22Rv1 (cell line): ENCODE data around the gene SLC1A3.

Experiments
- H3K27ac ChIP-seq: fragments of 450-650 bp; 2 replicates; pipeline ENCODE4 v1.5.1; 2017
- ZFX ChIP-seq: fragments of 450-650 bp; IDR thresholded peaks from 2 replicates; pipeline ENCODE4 v1.6.1; 2017; ENCODE audit warnings: antibody characterized with exemption, borderline replicate concordance
- TF ChIP-seq, protein P1 (sequence below): fragments of 450-650 bp; IDR thresholded peaks from 2 replicates; pipeline ENCODE4 v1.5.1; 2017; ENCODE audit warnings: mild to moderate bottlenecking

SLC1A3 gene

DNA sequence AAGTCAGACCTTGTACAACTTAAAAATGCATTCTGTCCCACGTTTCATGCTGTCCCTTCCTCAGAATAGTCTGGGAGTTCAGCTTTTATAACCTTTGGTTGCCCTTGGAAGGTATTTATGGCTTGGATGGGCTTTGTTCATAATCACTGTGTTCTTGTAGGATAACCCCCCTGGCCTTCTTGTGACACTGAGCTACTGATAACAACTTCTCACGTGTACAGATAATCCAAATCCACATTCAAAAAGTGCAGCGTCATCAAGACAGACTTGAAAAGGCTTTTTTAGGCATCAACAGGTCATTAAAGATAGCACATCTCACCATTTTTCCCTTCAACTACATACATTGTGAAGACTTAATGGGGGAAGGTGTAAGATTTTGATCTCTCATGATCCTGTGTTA, 42.0 kb downstream of the SLC1A3 start:
- no peak overlapping the region for H3K27ac ChIP-seq
- TF ChIP-seq ZFX = no peak
- TF ChIP-seq, protein P1, sequence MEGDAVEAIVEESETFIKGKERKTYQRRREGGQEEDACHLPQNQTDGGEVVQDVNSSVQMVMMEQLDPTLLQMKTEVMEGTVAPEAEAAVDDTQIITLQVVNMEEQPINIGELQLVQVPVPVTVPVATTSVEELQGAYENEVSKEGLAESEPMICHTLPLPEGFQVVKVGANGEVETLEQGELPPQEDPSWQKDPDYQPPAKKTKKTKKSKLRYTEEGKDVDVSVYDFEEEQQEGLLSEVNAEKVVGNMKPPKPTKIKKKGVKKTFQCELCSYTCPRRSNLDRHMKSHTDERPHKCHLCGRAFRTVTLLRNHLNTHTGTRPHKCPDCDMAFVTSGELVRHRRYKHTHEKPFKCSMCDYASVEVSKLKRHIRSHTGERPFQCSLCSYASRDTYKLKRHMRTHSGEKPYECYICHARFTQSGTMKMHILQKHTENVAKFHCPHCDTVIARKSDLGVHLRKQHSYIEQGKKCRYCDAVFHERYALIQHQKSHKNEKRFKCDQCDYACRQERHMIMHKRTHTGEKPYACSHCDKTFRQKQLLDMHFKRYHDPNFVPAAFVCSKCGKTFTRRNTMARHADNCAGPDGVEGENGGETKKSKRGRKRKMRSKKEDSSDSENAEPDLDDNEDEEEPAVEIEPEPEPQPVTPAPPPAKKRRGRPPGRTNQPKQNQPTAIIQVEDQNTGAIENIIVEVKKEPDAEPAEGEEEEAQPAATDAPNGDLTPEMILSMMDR = no peak

DNA sequence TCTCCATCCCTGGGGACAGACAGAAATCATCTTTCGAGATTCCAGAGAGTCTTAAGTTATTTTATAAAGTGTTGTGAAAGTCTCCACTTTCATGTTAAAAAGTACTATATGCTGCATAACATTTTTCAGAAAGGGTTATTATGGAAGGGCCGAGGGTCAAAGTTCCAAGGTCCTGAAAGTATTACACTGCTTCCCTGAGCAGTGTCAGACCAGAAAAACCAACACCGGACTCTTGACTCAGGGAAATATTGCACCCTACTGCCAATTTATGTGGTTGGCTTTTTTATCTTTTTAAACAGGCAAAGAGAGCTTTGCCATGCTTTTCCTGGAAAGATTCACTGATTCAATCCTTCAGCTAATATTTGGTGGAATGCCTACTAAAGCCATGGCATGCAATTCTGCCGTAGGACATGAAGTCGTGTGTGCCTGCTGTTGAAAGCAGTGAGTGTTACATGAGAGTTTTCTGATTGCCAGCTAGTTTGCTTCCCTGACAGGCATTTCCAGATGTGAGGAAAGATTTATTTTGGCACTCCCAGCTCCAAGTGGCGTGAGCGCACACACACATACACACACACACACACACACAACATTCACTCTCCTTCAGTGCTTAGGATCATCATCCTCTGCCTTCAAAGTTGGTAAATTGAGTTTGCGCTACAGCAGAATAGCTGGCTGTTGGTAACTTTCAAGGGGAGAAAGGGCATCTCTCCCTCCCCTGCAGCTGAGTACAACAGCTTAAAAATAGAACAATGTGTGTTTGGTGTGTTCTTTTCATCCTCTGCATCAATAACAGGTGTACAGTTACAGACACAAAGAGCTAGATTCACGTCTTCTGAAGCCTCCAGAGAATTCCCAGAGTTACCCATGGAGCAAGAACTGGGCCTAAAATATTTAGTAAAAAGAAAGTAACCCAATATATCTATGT, 45.6 kb downstream of the SLC1A3 start:
- no peak overlapping the region for H3K27ac ChIP-seq
- no peak for TF ChIP-seq ZFX
- TF ChIP-seq, protein P1 = no peak

DNA sequence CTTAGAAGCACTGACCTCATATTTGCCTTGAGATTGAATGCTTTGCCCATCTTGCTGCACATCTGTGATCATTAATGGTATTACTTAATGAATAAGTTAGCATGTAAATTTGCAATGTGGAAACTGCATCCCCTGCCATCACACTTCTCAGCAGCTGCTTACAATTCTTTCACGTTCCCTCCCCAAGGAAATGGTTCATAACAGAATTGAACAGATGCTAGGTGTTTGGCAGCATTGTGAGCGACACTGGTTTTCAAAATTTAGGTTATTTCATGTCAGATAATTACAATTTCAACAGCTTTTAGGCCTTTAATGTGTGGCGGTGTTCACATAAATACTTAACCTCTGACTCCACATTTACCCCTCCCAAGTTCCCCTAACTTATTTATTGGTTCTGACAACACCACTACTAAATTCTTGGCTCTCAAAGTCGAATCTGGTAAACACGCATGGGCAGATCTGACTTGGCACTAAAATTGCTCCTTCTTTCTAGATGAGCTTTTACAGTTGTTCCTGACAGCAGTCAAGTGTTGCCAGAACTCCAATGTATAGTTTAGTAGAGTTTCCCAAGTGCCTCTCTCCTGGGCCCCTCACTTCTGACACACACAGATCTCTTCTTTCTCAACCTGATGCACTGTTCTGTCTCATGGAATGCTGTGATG, 46.8 kb downstream of the SLC1A3 start:
- no peak overlapping the region for H3K27ac ChIP-seq

DNA sequence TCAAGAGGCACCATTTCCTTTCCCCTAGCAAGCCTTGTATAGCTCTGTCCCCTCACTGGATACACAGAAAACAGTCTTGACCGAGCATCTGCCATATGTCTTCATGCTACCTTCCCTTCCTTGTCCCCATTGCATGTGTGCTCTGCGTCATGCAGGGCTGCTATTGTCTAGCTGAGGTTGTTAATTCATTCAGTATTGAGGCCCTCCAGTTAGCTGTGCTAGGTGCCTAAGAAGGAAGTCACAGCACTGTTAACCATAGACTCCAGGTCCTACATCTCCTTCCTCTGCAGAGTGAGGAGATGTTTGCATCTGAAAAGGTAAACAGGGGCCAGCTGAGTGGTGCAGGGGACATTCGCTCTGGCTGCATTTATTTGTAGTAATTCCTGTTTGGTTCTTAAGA, 48.2 kb downstream of the SLC1A3 start:
- no peak for TF ChIP-seq ZFX
- TF ChIP-seq, protein P1 = no peak
- H3K27ac ChIP-seq = no peak overlapping the region

More for the DNA sequence above, 46.8 kb downstream of the SLC1A3 start:
- TF ChIP-seq ZFX = no peak
- TF ChIP-seq, protein P1 = no peak

DNA sequence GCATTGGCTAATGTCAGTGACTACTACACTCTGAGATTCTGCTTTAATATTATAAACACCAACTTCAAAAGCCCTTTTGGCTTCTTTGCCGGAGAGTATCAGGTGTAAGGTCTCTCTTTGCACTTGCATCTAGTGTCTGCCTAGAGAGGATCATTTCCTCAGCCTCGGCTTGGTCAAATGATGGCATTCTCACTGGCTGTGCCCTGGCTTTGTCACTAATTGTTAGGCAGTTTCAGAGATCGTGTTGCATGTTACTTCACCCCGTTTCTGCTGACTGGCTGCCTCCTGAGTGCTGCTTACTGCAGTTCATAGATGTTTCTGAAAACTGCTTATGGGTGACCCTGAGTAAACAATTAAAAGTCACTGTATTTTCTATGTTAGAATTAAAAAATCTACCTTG, 48.8 kb downstream of the SLC1A3 start:
- TF ChIP-seq ZFX = no peak
- no peak overlapping the region for H3K27ac ChIP-seq

DNA sequence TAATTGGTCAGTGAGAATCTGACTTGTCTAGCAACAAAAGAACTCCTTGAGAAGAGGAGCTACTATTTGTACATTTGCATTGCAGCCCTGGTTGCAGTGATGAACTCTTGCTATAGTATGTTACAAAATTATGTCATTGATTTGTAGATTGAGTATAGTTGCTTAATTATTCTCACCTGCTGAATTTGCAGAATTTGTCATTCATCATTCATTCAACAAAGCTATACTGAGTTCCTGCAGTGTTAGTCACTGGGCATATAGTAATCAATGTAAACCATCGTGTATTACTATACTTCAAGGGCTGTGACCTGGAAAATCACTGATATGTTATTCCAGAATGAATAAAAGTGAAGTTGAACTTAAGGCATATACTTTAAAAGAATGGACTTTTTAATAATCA, 50.1 kb downstream of the SLC1A3 start:
- TF ChIP-seq, protein P1 = no peak
- no peak for TF ChIP-seq ZFX
- H3K27ac ChIP-seq = no peak overlapping the region

GRCh38 chr5:36657563-36657995, 51.2 kb downstream of the SLC1A3 start:
- no peak for TF ChIP-seq ZFX
- TF ChIP-seq, protein P1 = no peak
- no peak overlapping the region for H3K27ac ChIP-seq
